A172 (cell line): ENCODE results near the gene DCTN2. TPM values are rescaled to one million over a fixed set of nuclear protein-coding genes. Genes with fewer than 3 reads are reported as not detected.
"Not testable (repeated sequence)": the region's sequence is repeated elsewhere in the genome, so short reads cannot be mapped to it uniquely, and the experiment has no call there.

Experiments used
- DNase-seq: peaks from one replicate; pipeline ENCODE4 v3.0.0-alpha.2; 2015; ENCODE audit warnings: low spot score
- total RNA-seq: library from RNA; depleted of rRNA; stranded (reverse); fragments of >200 nt; shearing (Covaris generic); gene quantifications from 2 replicates; pipeline ENCODE4 v1.2.3, GENCODE V29; 2014

DCTN2 gene
- total RNA-seq, 1 experiment from 2014 or later = 149 TPM

- no peak for DNase-seq
Measured at GRCh38 chr12:57576613-57577160, 29.7 kb upstream of the DCTN2 start.

- DNase-seq = no peak
Measured at GRCh38 chr12:57575771-57576612, 29.0 kb upstream of the DCTN2 start.

- DNase-seq = no peak
Measured at GRCh38 chr12:57574795-57575194, 27.8 kb upstream of the DCTN2 start.

- no peak for DNase-seq
Measured at GRCh38 chr12:57571926-57572762, 25.2 kb upstream of the DCTN2 start.

- DNase-seq = not testable (repeated sequence)
Measured at GRCh38 chr12:57570438-57570837, 23.4 kb upstream of the DCTN2 start.

GRCh38 chr12:57569858-57570257, 22.9 kb upstream of the DCTN2 start:
- no peak for DNase-seq

- DNase-seq = no peak
Measured at GRCh38 chr12:57568838-57569237, 21.8 kb upstream of the DCTN2 start.

- DNase-seq = no peak
Measured at GRCh38 chr12:57564178-57564740, 17.3 kb upstream of the DCTN2 start.

- no peak for DNase-seq
Measured at GRCh38 chr12:57563358-57563757, 16.4 kb upstream of the DCTN2 start.

GRCh38 chr12:57561117-57561516, 14.1 kb upstream of the DCTN2 start:
- not testable (repeated sequence) for DNase-seq

GRCh38 chr12:57560516-57560915, 13.5 kb upstream of the DCTN2 start:
- DNase-seq = no peak

GRCh38 chr12:57558864-57559263, 11.9 kb upstream of the DCTN2 start:
- DNase-seq = no peak

GRCh38 chr12:57554897-57555296, 7.9 kb upstream of the DCTN2 start:
- no peak for DNase-seq

GRCh38 chr12:57554453-57554852, 7.5 kb upstream of the DCTN2 start:
- no peak for DNase-seq

GRCh38 chr12:57553343-57554202, 6.6 kb upstream of the DCTN2 start:
- DNase-seq = no peak

- peak; percentile 28 for DNase-seq
Measured at GRCh38 chr12:57552835-57553313, 5.9 kb upstream of the DCTN2 start.

GRCh38 chr12:57552306-57552651, 5.3 kb upstream of the DCTN2 start:
- no peak for DNase-seq

GRCh38 chr12:57551637-57552305, 4.8 kb upstream of the DCTN2 start:
- no peak for DNase-seq

- no peak for DNase-seq
Measured at GRCh38 chr12:57550641-57551549, 3.9 kb upstream of the DCTN2 start.
